Natural killer cell (primary cell): ENCODE measurements around the gene CCDC9. TPM values are rescaled to one million over a fixed set of nuclear protein-coding genes. Genes with fewer than 3 reads are reported as not detected.
A peak's percentile ranks its signal among the peaks of the same experiment; 100 is the strongest.
"Not testable (repeated sequence)": the region's sequence is repeated elsewhere in the genome, so short reads cannot be mapped to it uniquely, and the experiment has no call there.

Experiments
- ATAC-seq, 3 donors: fragments of 150-1000 bp in 2 of 3; fragments of 200-7000 bp in 1 of 3; cut with Tn5 transposase; 1 replicate in 1 of 3; 2 replicates in 2 of 3; pipeline ENCODE4 v1.10.0; 2021; ENCODE audit warnings: mild to moderate bottlenecking in 2 of 3, moderate library complexity in 2 of 3
- DNase-seq, 2 donors: peaks; one replicate each; pipeline versions ENCODE4 v3.0.0 to v3.0.0-alpha.2; 2013 to 2021; ENCODE audit warnings: mixed read lengths in 1 of 2
- H3K27ac ChIP-seq: one replicate; pipeline ENCODE4 v1.5.1; 2013; ENCODE audit warnings: mild to moderate bottlenecking, low read length
- H3K27me3 ChIP-seq: one replicate; pipeline ENCODE4 v1.6.1; 2013; ENCODE audit warnings: low read length; ENCODE audit not compliant: control insufficient read depth, insufficient read depth
- H3K36me3 ChIP-seq: one replicate; pipeline ENCODE4 v1.6.1; 2013; ENCODE audit warnings: low read length; ENCODE audit not compliant: control insufficient read depth, insufficient read depth
- H3K4me1 ChIP-seq: one replicate; pipeline ENCODE4 v1.6.1; 2013; ENCODE audit warnings: low read length; ENCODE audit not compliant: control insufficient read depth, insufficient read depth
- H3K4me3 ChIP-seq: one replicate; pipeline ENCODE4 v1.5.1; 2013; ENCODE audit warnings: low read length
- H3K9me3 ChIP-seq: one replicate; pipeline ENCODE4 v1.6.1; 2013; ENCODE audit warnings: low read length; ENCODE audit not compliant: control insufficient read depth, insufficient read depth
- H3K27ac Mint-ChIP-seq, 2 donors: one replicate each; pipeline ENCODE4 v1.8.0; 2022; ENCODE audit warnings: mild to moderate bottlenecking in 2 of 2, mixed read lengths in 2 of 2, moderate library complexity in 1 of 2
- H3K27me3 Mint-ChIP-seq, 2 donors: one replicate each; pipeline ENCODE4 v1.8.0; 2022; ENCODE audit warnings: low read depth in 2 of 2, mixed read lengths in 2 of 2
- H3K36me3 Mint-ChIP-seq: one replicate; pipeline ENCODE4 v1.8.0; 2022; ENCODE audit warnings: mixed read lengths
- H3K4me1 Mint-ChIP-seq, 2 donors: one replicate each; pipeline ENCODE4 v1.8.0; 2022; ENCODE audit warnings: mixed read lengths in 2 of 2
- H3K4me3 Mint-ChIP-seq: one replicate; pipeline ENCODE4 v1.8.0; 2022; ENCODE audit warnings: mild to moderate bottlenecking, moderate library complexity, mixed read lengths
- H3K9me3 Mint-ChIP-seq, 2 donors: one replicate each; pipeline ENCODE4 v1.8.0; 2022; ENCODE audit warnings: mixed read lengths in 2 of 2
- CTCF ChIP-seq: fragments of 200-600 bp; IDR thresholded peaks from one replicate; pipeline ENCODE4 v1.8.0; 2022; ENCODE audit warnings: antibody characterized with exemption
- WGBS: methylation state at CpG from one replicate; pipeline ENCODE4 v1.1.7; 2013; ENCODE audit warnings: missing lambda C conversion rate; ENCODE audit not compliant: insufficient coverage; 5-methylcytosine and 5-hydroxymethylcytosine counted together
- intact Hi-C: fragments of 100-400 bp; cut with micrococcal nuclease; formaldehyde crosslinking; loops from one replicate; pipeline ENCODE4 v1.14.2; 2022
- total RNA-seq, 4 donors: library from RNA; stranded (reverse); fragments of 120-200 nt in 1 of 4; gene quantifications; one replicate each; pipeline versions ENCODE4 v1.2.3 to v1.2.4, GENCODE V29; 2013 to 2022

The CCDC9 gene
- total RNA-seq, 3 donors from 2014 or later (not counting 1 experiment from before 2014, with no cell fraction given): 49.6 to 55.8 (median 55.4) TPM

GRCh38 chr19:47258434-47258833 lies 2.1 kb downstream of the CCDC9 start:
- 98% methylated on average over 8 of the region's 9 CpGs for WGBS
- H3K36me3 ChIP-seq: peaks cover 32% of the 10 kb centered on the region
- peak overlapping the region; percentile 95 for H3K4me3 Mint-ChIP-seq

DNA sequence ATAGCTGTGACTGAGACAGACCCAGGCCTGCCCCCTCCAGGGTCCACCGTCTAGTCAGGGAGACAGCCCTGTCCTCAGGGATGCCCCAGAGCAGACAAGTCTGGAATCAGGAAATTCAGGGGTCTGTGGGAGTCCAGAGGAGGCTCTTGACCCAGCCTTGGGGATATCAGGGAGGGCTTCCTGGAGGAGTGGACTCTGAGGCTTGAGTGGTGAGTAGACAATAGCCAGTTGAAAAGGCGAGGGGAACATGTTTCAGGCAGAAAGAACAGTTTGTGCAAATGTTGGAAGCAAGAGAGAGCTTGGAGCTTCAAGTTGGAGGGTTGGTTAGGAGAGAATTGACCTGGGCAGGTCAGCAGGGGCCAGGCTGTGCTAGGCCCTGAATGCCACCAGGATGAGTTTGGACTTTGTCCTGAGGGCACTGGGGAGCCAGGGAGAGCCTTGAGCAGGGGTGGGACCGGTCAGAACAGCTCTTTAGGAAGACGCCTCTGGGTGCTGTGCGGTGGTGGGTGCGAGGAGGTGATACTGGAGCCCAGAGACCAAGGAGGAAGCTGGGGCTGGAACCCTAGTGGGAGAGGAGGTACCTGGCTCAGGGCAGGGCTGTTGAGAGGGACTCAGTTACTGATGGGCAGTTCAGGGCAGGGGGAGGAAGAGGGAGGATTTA lies 2.7 kb downstream of the CCDC9 start:
- H3K36me3 Mint-ChIP-seq: no peaks in the 10 kb centered on the region
- TF ChIP-seq CTCF: no peak
- no peaks in the 10 kb centered on the region for H3K9me3 Mint-ChIP-seq
- Histone ChIP-seq H3K4me3 (no peak overlapping the region), H3K27me3 (no peaks in the 10 kb centered on the region), H3K4me1 (peaks cover 43% of the 10 kb centered on the region), H3K9me3 (no peaks in the 10 kb centered on the region), H3K27ac (no peak overlapping the region), H3K36me3 (peaks cover 32% of the 10 kb centered on the region)
- peaks cover 46 to 49% of the 10 kb centered on the region in 2 donors for H3K4me1 Mint-ChIP-seq
- peak overlapping the region; percentile 57 for H3K4me3 Mint-ChIP-seq
- no peak for DNase-seq
- WGBS: 98% methylated on average over 6 of the region's 6 CpGs
- no peaks in the 10 kb centered on the region for H3K27me3 Mint-ChIP-seq
- peak overlapping the region in 1 of 2 donors; percentile 9 for H3K27ac Mint-ChIP-seq
- ATAC-seq: no peak
- intact Hi-C loops: no loop called here

More at GRCh38 chr19:47258434-47258833, 2.1 kb downstream of the CCDC9 start:
- H3K27ac Mint-ChIP-seq: peak overlapping the region in 1 of 2 donors; percentile 98
- DNase-seq (no peak), ATAC-seq (no peak)
- TF ChIP-seq CTCF: no peak
- intact Hi-C loops: no loop called here
- H3K9me3 Mint-ChIP-seq: no peaks in the 10 kb centered on the region
- H3K9me3 ChIP-seq: no peaks in the 10 kb centered on the region
- H3K27ac ChIP-seq: no peak overlapping the region
- H3K36me3 Mint-ChIP-seq: no peaks in the 10 kb centered on the region
- no peaks in the 10 kb centered on the region for H3K27me3 Mint-ChIP-seq
- peaks cover 46 to 49% of the 10 kb centered on the region in 2 donors for H3K4me1 Mint-ChIP-seq
- H3K4me1 ChIP-seq: peaks cover 43% of the 10 kb centered on the region
- H3K27me3 ChIP-seq: no peaks in the 10 kb centered on the region
- H3K4me3 ChIP-seq: no peak overlapping the region

- WGBS: 97% methylated on average over 17 of the region's 17 CpGs
Measured at GRCh38 chr19:47260476-47260875, 4.2 kb downstream of the CCDC9 start.

GRCh38 chr19:47261946-47262793 lies 5.8 kb downstream of the CCDC9 start:
- H3K9me3 ChIP-seq, H3K9me3 Mint-ChIP-seq, H3K36me3 Mint-ChIP-seq, H3K4me3 ChIP-seq, intact Hi-C loops, H3K27me3 Mint-ChIP-seq, H3K4me3 Mint-ChIP-seq, H3K27me3 ChIP-seq, H3K27ac ChIP-seq, DNase-seq: not testable (repeated sequence)
- Histone ChIP-seq H3K36me3 (peaks cover 41% of the 10 kb centered on the region), H3K4me1 (peaks cover 34% of the 10 kb centered on the region)
- ATAC-seq: peak; percentile 52 to 91 (median 68)
- Mint-ChIP-seq H3K4me1 (peaks cover 37% of the 10 kb centered on the region in 2 donors), H3K27ac (peak overlapping the region; percentile 29 to 78)
- WGBS: 51% methylated on average over 11 of the region's 14 CpGs

More at GRCh38 chr19:47260476-47260875, 4.2 kb downstream of the CCDC9 start:
- Histone ChIP-seq H3K27me3 (no peaks in the 10 kb centered on the region), H3K9me3 (no peaks in the 10 kb centered on the region), H3K27ac (no peak overlapping the region), H3K36me3 (peaks cover 36% of the 10 kb centered on the region), H3K4me3 (no peak overlapping the region), H3K4me1 (peaks cover 43% of the 10 kb centered on the region)
- Mint-ChIP-seq H3K4me1 (peaks cover 46 to 49% of the 10 kb centered on the region in 2 donors), H3K4me3 (no peak overlapping the region), H3K27ac (peak overlapping the region in 1 of 2 donors; percentile 8), H3K27me3 (no peaks in the 10 kb centered on the region), H3K36me3 (no peaks in the 10 kb centered on the region), H3K9me3 (no peaks in the 10 kb centered on the region)
- no peak for DNase-seq
- no peak for TF ChIP-seq CTCF
- intact Hi-C loops: no loop called here
- ATAC-seq: no peak
